GM19238 (cell line): Measurements from ENCODE around the gene DENND4A.
"Not testable (repeated sequence)": the region's sequence is repeated elsewhere in the genome, so short reads cannot be mapped to it uniquely, and the experiment has no call there.

Experiments used
- DNase-seq: peaks from one replicate; pipeline ENCODE4 v3.0.0; 2011; ENCODE audit warnings: low spot score; ENCODE audit not compliant: insufficient read length

The DENND4A gene

GRCh38 chr15:65759441-65759840, 32.7 kb downstream of the DENND4A start:
- DNase-seq = no peak

- DNase-seq = no peak
Observed at GRCh38 chr15:65758242-65758641, 33.9 kb downstream of the DENND4A start.

- no peak for DNase-seq
Observed at GRCh38 chr15:65757256-65757655, 34.8 kb downstream of the DENND4A start.

- DNase-seq = no peak
Observed at GRCh38 chr15:65752151-65752700, 39.9 kb downstream of the DENND4A start.

- no peak for DNase-seq
Observed at GRCh38 chr15:65751431-65751830, 40.7 kb downstream of the DENND4A start.

GRCh38 chr15:65747265-65747664, 44.8 kb downstream of the DENND4A start:
- DNase-seq = no peak

GRCh38 chr15:65743637-65744252, 48.3 kb downstream of the DENND4A start:
- no peak for DNase-seq

GRCh38 chr15:65740148-65740547, 51.9 kb downstream of the DENND4A start:
- DNase-seq = no peak

- no peak for DNase-seq
Observed at GRCh38 chr15:65738649-65739048, 53.4 kb downstream of the DENND4A start.

- not testable (repeated sequence) for DNase-seq
Observed at GRCh38 chr15:65733599-65733998, 58.5 kb downstream of the DENND4A start.

- no peak for DNase-seq
Observed at GRCh38 chr15:65732698-65733097, 59.4 kb downstream of the DENND4A start.

GRCh38 chr15:65731926-65732325, 60.2 kb downstream of the DENND4A start:
- no peak for DNase-seq

- no peak for DNase-seq
Observed at GRCh38 chr15:65730549-65731172, 61.4 kb downstream of the DENND4A start.

- DNase-seq = no peak
Observed at GRCh38 chr15:65724464-65725215, 67.5 kb downstream of the DENND4A start.

- DNase-seq = no peak
Observed at GRCh38 chr15:65723876-65724275, 68.2 kb downstream of the DENND4A start.

GRCh38 chr15:65722191-65722590, 69.9 kb downstream of the DENND4A start:
- DNase-seq = no peak

GRCh38 chr15:65712415-65712814, 79.7 kb downstream of the DENND4A start:
- DNase-seq = no peak

- no peak for DNase-seq
Observed at GRCh38 chr15:65695081-65695480, 97.0 kb downstream of the DENND4A start.

- no peak for DNase-seq
Observed at GRCh38 chr15:65690778-65691177, 101.3 kb downstream of the DENND4A start.

GRCh38 chr15:65690173-65690572, 101.9 kb downstream of the DENND4A start:
- no peak for DNase-seq

- no peak for DNase-seq
Observed at GRCh38 chr15:65688462-65688861, 103.6 kb downstream of the DENND4A start.

- no peak for DNase-seq
Observed at GRCh38 chr15:65682404-65682911, 109.6 kb downstream of the DENND4A start.
